OCI-LY3 (cell line): ENCODE results near the gene B4GALT1.
A peak's percentile ranks its signal among the peaks of the same experiment; 100 is the strongest.

Source experiments
- H2AFZ ChIP-seq: fragments of 200-600, 300-600 bp; shearing (Covaris generic); 2 replicates; pipeline ENCODE4 v1.6.0; 2014; ENCODE audit warnings: antibody characterized with exemption, low read depth, low read length
- H3K27ac ChIP-seq: fragments of 200-600, 300-600 bp; sonication (generic); 2 replicates; pipeline ENCODE4 v1.5.1; 2014; ENCODE audit warnings: mild to moderate bottlenecking, low read length, moderate library complexity, mixed read lengths
- H3K27me3 ChIP-seq: fragments of 200-600, 300-600 bp; sonication (generic); 2 replicates; pipeline ENCODE4 v1.6.1; 2014; ENCODE audit warnings: low read depth, low read length, mixed read lengths
- H3K36me3 ChIP-seq: fragments of 200-600, 300-600 bp; sonication (generic); replicated peaks from 2 replicates; pipeline ENCODE3; 2014; ENCODE audit warnings: low read depth, low read length, mixed read lengths
- H3K4me1 ChIP-seq: fragments of 300-600, 200-600 bp; sonication (generic); 2 replicates; pipeline ENCODE4 v1.6.1; 2014; ENCODE audit warnings: low read length, mixed read lengths
- H3K4me2 ChIP-seq: fragments of 200-600, 300-600 bp; sonication (generic); 2 replicates; pipeline ENCODE4 v1.6.1; 2014; ENCODE audit warnings: low read length, mixed read lengths
- H3K4me3 ChIP-seq: fragments of 300-600, 200-600 bp; sonication (generic); 2 replicates; pipeline ENCODE4 v1.5.1; 2014; ENCODE audit warnings: antibody characterized with exemption, mild to moderate bottlenecking, low read length, moderate library complexity
- H3K79me2 ChIP-seq: fragments of 300-600, 200-600 bp; shearing (Covaris generic); 2 replicates; pipeline ENCODE4 v1.6.1; 2014; ENCODE audit warnings: mild to moderate bottlenecking, low read length, mixed read lengths
- H3K9ac ChIP-seq: fragments of 300-600, 200-600 bp; shearing (Covaris generic); 2 replicates; pipeline ENCODE4 v1.6.0; 2014; ENCODE audit warnings: mild to moderate bottlenecking, low read length, moderate library complexity
- H3K9me3 ChIP-seq: fragments of 200-600, 300-600 bp; shearing (Covaris generic); 2 replicates; pipeline ENCODE4 v1.6.1; 2014; ENCODE audit warnings: low read length, mixed read lengths; ENCODE audit not compliant: insufficient read depth
- H4K20me1 ChIP-seq: fragments of 200-600, 300-600 bp; sonication (generic); 2 replicates; pipeline ENCODE4 v1.6.1; 2016; ENCODE audit warnings: low read length, mixed read lengths; ENCODE audit not compliant: insufficient read depth
- CTCF ChIP-seq: fragments of 200-600, 300-600 bp; sonication (generic); IDR thresholded peaks from 2 replicates; pipeline ENCODE4 v1.5.1; 2014; ENCODE audit warnings: antibody characterized with exemption, low read length, low read depth
- EZH2phosphoT487 ChIP-seq: fragments of 200-600 bp; shearing (Covaris generic); IDR thresholded peaks from 2 replicates; pipeline ENCODE4 v1.6.1; 2018; ENCODE audit warnings: antibody characterized with exemption, mixed run types, low read depth

The B4GALT1 gene

GRCh38 chr9:33167084-33167971 lies at the start of gene B4GALT1:
B4GALT1 (minus strand) TSS chr9:33167336; CDS start chr9:33167169, 167 bp downstream.
- peaks cover 24% of the 10 kb centered on the region for H4K20me1 ChIP-seq
- peaks cover 62% of the 10 kb centered on the region for H3K79me2 ChIP-seq
- H3K4me3 ChIP-seq, result peak within 1 kb of the TSS; percentile 95
- peak within 1 kb of the TSS; percentile 71 for H2AFZ ChIP-seq
- H3K9ac ChIP-seq, result peak within 1 kb of the TSS; percentile 99
- peaks cover 2% of the 10 kb centered on the region for H3K36me3 ChIP-seq
- peaks cover 44% of the 10 kb centered on the region for H3K4me1 ChIP-seq
- H3K4me2 ChIP-seq, result peak within 1 kb of the TSS; percentile 99
- no peaks in the 10 kb centered on the region for H3K27me3 ChIP-seq
- peak within 1 kb of the TSS; percentile 84 for H3K27ac ChIP-seq
- H3K9me3 ChIP-seq, result no peaks in the 10 kb centered on the region
- TF ChIP-seq CTCF (no peak; the same call in 1 of the 2 replicates), EZH2phosphoT487 (no peak)

GRCh38 chr9:33211695-33212393 lies 44.7 kb upstream of the B4GALT1 start:
- no peaks in the 10 kb centered on the region for H4K20me1 ChIP-seq
- H3K4me3 ChIP-seq, result no peak overlapping the region
- no peak overlapping the region for H2AFZ ChIP-seq
- no peak overlapping the region for H3K4me2 ChIP-seq
- TF ChIP-seq CTCF, result no peak
- TF ChIP-seq EZH2phosphoT487, result no peak
- H3K9ac ChIP-seq, result no peak overlapping the region
- no peaks in the 10 kb centered on the region for H3K4me1 ChIP-seq
- no peaks in the 10 kb centered on the region for H3K9me3 ChIP-seq
- no peaks in the 10 kb centered on the region for H3K36me3 ChIP-seq
- no peaks in the 10 kb centered on the region for H3K79me2 ChIP-seq
- no peak overlapping the region for H3K27ac ChIP-seq
- H3K27me3 ChIP-seq, result peaks cover 26% of the 10 kb centered on the region

GRCh38 chr9:33210006-33210715 lies 43.0 kb upstream of the B4GALT1 start:
- H3K4me1 ChIP-seq, result no peaks in the 10 kb centered on the region
- H3K4me3 ChIP-seq, result no peak overlapping the region
- H3K9me3 ChIP-seq, result no peaks in the 10 kb centered on the region
- no peak overlapping the region for H3K9ac ChIP-seq
- H3K27ac ChIP-seq, result no peak overlapping the region
- H3K4me2 ChIP-seq, result no peak overlapping the region
- H4K20me1 ChIP-seq, result no peaks in the 10 kb centered on the region
- no peaks in the 10 kb centered on the region for H3K36me3 ChIP-seq
- H3K79me2 ChIP-seq, result no peaks in the 10 kb centered on the region
- TF ChIP-seq CTCF (no peak), EZH2phosphoT487 (no peak)
- no peak overlapping the region for H2AFZ ChIP-seq
- peaks cover 12% of the 10 kb centered on the region; the same call in 1 of the 2 replicates for H3K27me3 ChIP-seq
